WTC11 (cell line): Measurements from ENCODE around the gene GDNF. TPM values are rescaled to one million over a fixed set of nuclear protein-coding genes. Genes with fewer than 3 reads are reported as not detected.

Experiments used
- ATAC-seq: fragments of 200-7000 bp; cut with Tn5 transposase; 2 replicates; pipeline ENCODE4 v1.10.0; 2021; ENCODE audit warnings: mild to moderate bottlenecking, moderate library complexity
- CTCF ChIA-PET: fragments of 300-600 bp; sonication (Branson Sonifier 250); formaldehyde crosslinking; loops from one replicate; lab custom pipeline; 2021; ENCODE audit warnings: antibody characterized with exemption; lab: Charles Lee
- POLR2A ChIA-PET: fragments of 350-600 bp; sonication (Branson Sonifier 250); formaldehyde crosslinking; loops from one replicate; lab custom pipeline; 2021; ENCODE audit warnings: antibody characterized with exemption; lab: Charles Lee
- DNase-seq: peaks from one replicate; pipeline ENCODE4 v3.0.0; 2021; ENCODE audit warnings: low spot score
- H3K27ac Mint-ChIP-seq: 2 replicates; pipeline ENCODE4 v1.8.0; 2021; ENCODE audit warnings: mixed read lengths
- H3K27me3 Mint-ChIP-seq: 2 replicates; pipeline ENCODE4 v1.8.0; 2021; ENCODE audit warnings: low read depth, mild to moderate bottlenecking, moderate library complexity, mixed read lengths
- H3K36me3 Mint-ChIP-seq: 2 replicates; pipeline ENCODE4 v1.8.0; 2021; ENCODE audit warnings: mixed read lengths
- H3K4me1 Mint-ChIP-seq: 2 replicates; pipeline ENCODE4 v1.8.0; 2022; ENCODE audit warnings: mixed read lengths
- H3K4me3 Mint-ChIP-seq: 2 replicates; pipeline ENCODE4 v1.8.0; 2021; ENCODE audit warnings: mild to moderate bottlenecking, moderate library complexity, mixed read lengths
- H3K9me3 Mint-ChIP-seq: 2 replicates; pipeline ENCODE4 v1.8.0; 2021; ENCODE audit warnings: mixed read lengths
- ATF2 ChIP-seq: sonication (generic); formaldehyde crosslinking; IDR thresholded peaks from 2 replicates; pipeline ENCODE4 v1.8.1; 2022; ENCODE audit warnings: low read depth, missing genetic modification reagents, borderline replicate concordance
- ATF3 ChIP-seq: sonication (generic); formaldehyde crosslinking; conservative IDR thresholded peaks from 2 replicates; pipeline ENCODE4 v1.8.1; 2022; ENCODE audit warnings: mild to moderate bottlenecking, missing genetic modification reagents
- ATF6 ChIP-seq: sonication (generic); formaldehyde crosslinking; IDR thresholded peaks from 2 replicates; pipeline ENCODE4 v1.8.1; 2023; ENCODE audit warnings: mild to moderate bottlenecking, missing genetic modification reagents
- CBFB ChIP-seq: sonication (generic); formaldehyde crosslinking; IDR thresholded peaks from 2 replicates; pipeline ENCODE4 v1.8.1; 2022; ENCODE audit warnings: mild to moderate bottlenecking, low read depth, missing genetic modification reagents
- CREB1 ChIP-seq: sonication (generic); formaldehyde crosslinking; IDR thresholded peaks from 2 replicates; pipeline ENCODE4 v1.8.0; 2023; ENCODE audit warnings: mild to moderate bottlenecking, missing genetic modification reagents
- CTCF ChIP-seq: fragments of 200-600 bp; IDR thresholded peaks from 2 replicates; pipeline ENCODE4 v1.8.0; 2022; ENCODE audit warnings: antibody characterized with exemption
- E2F4 ChIP-seq: sonication (generic); formaldehyde crosslinking; IDR thresholded peaks from 2 replicates; pipeline ENCODE4 v1.8.1; 2022; ENCODE audit warnings: low read depth, mild to moderate bottlenecking, moderate library complexity, missing genetic modification reagents, borderline replicate concordance
- EMX1 ChIP-seq: fragments of 250-450 bp; sonication (Bioruptor Pico); IDR thresholded peaks from 2 replicates; pipeline ENCODE4 v1.8.0; 2021; ENCODE audit warnings: mild to moderate bottlenecking
- JUN ChIP-seq: sonication (generic); formaldehyde crosslinking; IDR thresholded peaks from 2 replicates; pipeline ENCODE4 v1.8.0; 2023; ENCODE audit warnings: mild to moderate bottlenecking, missing genetic modification reagents
- KAT7 ChIP-seq: sonication (generic); formaldehyde crosslinking; IDR thresholded peaks from 2 replicates; pipeline ENCODE4 v1.8.1; 2023; ENCODE audit warnings: missing genetic modification reagents, mild to moderate bottlenecking, borderline replicate concordance
- NFATC4 ChIP-seq: fragments of 250-450 bp; sonication (Bioruptor Pico); IDR thresholded peaks from 2 replicates; pipeline ENCODE4 v1.9.0; 2021; ENCODE audit warnings: mild to moderate bottlenecking
- NFYB ChIP-seq: sonication (generic); formaldehyde crosslinking; conservative IDR thresholded peaks from 2 replicates; pipeline ENCODE4 v1.8.0; 2022; ENCODE audit warnings: low read depth, missing genetic modification reagents
- OVOL2 ChIP-seq: fragments of 250-450 bp; sonication (Bioruptor Pico); IDR thresholded peaks from 2 replicates; pipeline ENCODE4 v1.9.0; 2021; ENCODE audit warnings: mild to moderate bottlenecking, borderline replicate concordance
- RORB ChIP-seq: fragments of 250-450 bp; sonication (Bioruptor Pico); IDR thresholded peaks from 2 replicates; pipeline ENCODE4 v1.9.0; 2021; ENCODE audit warnings: mild to moderate bottlenecking
- SP1 ChIP-seq: sonication (generic); formaldehyde crosslinking; conservative IDR thresholded peaks from 2 replicates; pipeline ENCODE4 v1.8.1; 2022; ENCODE audit warnings: missing genetic modification reagents
- USF2 ChIP-seq: sonication (generic); formaldehyde crosslinking; IDR thresholded peaks from 2 replicates; pipeline ENCODE4 v1.8.1; 2023; ENCODE audit warnings: mild to moderate bottlenecking, missing genetic modification reagents, moderate library complexity
- ZNF219 ChIP-seq: sonication (generic); formaldehyde crosslinking; IDR thresholded peaks from 2 replicates; pipeline ENCODE4 v1.8.0; 2023; ENCODE audit warnings: missing genetic modification reagents, mild to moderate bottlenecking, borderline replicate concordance
- ZNF423 ChIP-seq: fragments of 250-450 bp; sonication (Bioruptor Pico); IDR thresholded peaks from 2 replicates; pipeline ENCODE4 v2.1.2; 2022; ENCODE audit warnings: mild to moderate bottlenecking, moderate library complexity
- ZNF512 ChIP-seq: sonication (generic); formaldehyde crosslinking; IDR thresholded peaks from 2 replicates; pipeline ENCODE4 v1.8.1; 2022; ENCODE audit warnings: missing genetic modification reagents, borderline replicate concordance
- total RNA-seq: library from RNA; stranded (reverse); gene quantifications from 3 replicates; pipeline ENCODE4 v1.2.3, GENCODE V29; 2021

Gene GDNF
- total RNA-seq, 1 experiment from 2014 or later = 4.7 TPM

- TF ChIP-seq CTCF = no peak
- TF ChIP-seq USF2 = no peak
Observed at GRCh38 chr5:37770786-37771185, 69.1 kb downstream of the GDNF start (continued).

- Mint-ChIP-seq H3K36me3 (peaks cover 6% of the 10 kb centered on the region), H3K9me3 (peaks cover 8% of the 10 kb centered on the region), H3K27ac (no peak overlapping the region), H3K27me3 (no peaks in the 10 kb centered on the region; the same call in 1 of the 2 replicates), H3K4me1 (no peaks in the 10 kb centered on the region), H3K4me3 (no peak overlapping the region)
- no peak for ATAC-seq
- POLR2A ChIA-PET = no interaction called here
- TF ChIP-seq EMX1 (CRISPR knock-in tag) = no peak
- TF ChIP-seq KAT7 (CRISPR knock-in tag) = no peak
- TF ChIP-seq NFATC4 (CRISPR knock-in tag) = no peak
- no peak for TF ChIP-seq SP1 (CRISPR knock-in tag)
- no peak for TF ChIP-seq RORB (CRISPR knock-in tag)
- no peak for TF ChIP-seq CBFB (CRISPR knock-in tag)
- TF ChIP-seq NFYB = no peak
- no peak for TF ChIP-seq ZNF219 (CRISPR knock-in tag)
- no peak for TF ChIP-seq ATF2
- no peak for TF ChIP-seq JUN (CRISPR knock-in tag)
- CTCF ChIA-PET = interaction anchor here (1.0 kb wide), 1 partner anchor 357 kb away, joined by 3 read pairs; no protein-coding TSS in a partner anchor
- no peak for DNase-seq
Observed at GRCh38 chr5:37769840-37770239, 70.0 kb downstream of the GDNF start.

- CTCF ChIA-PET = interaction anchor here (1.0 kb wide), 1 partner anchor 356 kb away, joined by 3 read pairs; no protein-coding TSS in a partner anchor
- Mint-ChIP-seq H3K4me3 (no peak overlapping the region), H3K9me3 (peaks cover 7% of the 10 kb centered on the region), H3K27me3 (no peaks in the 10 kb centered on the region; the same call in 1 of the 2 replicates), H3K27ac (no peak overlapping the region), H3K4me1 (no peaks in the 10 kb centered on the region), H3K36me3 (peaks cover 4% of the 10 kb centered on the region)
- DNase-seq (no peak), ATAC-seq (no peak)
- TF ChIP-seq ZNF512 (no peak), ATF3 (no peak), ZNF423 (CRISPR knock-in tag) (no peak), E2F4 (CRISPR knock-in tag) (no peak), CREB1 (CRISPR knock-in tag) (no peak), ATF6 (CRISPR knock-in tag) (no peak), OVOL2 (CRISPR knock-in tag) (no peak)
- POLR2A ChIA-PET = no interaction called here
Observed at GRCh38 chr5:37769108-37769507, 70.7 kb downstream of the GDNF start.
